NCI-H460 (cell line): ENCODE results near the gene UNC5B. TPM values are rescaled to one million over a fixed set of nuclear protein-coding genes. Genes with fewer than 3 reads are reported as not detected.

Experiments
- DNase-seq: peaks from one replicate; pipeline ENCODE4 v3.0.0-alpha.2; 2016; ENCODE audit warnings: low read depth; ENCODE audit errors: extremely low read depth
- total RNA-seq: library from RNA; depleted of rRNA; stranded (reverse); fragments of >200 nt; shearing (Covaris generic); gene quantifications from 2 replicates; pipeline ENCODE4 v1.2.3, GENCODE V29; 2014

UNC5B gene
- total RNA-seq, 1 experiment from 2014 or later = 50.9 TPM

DNA sequence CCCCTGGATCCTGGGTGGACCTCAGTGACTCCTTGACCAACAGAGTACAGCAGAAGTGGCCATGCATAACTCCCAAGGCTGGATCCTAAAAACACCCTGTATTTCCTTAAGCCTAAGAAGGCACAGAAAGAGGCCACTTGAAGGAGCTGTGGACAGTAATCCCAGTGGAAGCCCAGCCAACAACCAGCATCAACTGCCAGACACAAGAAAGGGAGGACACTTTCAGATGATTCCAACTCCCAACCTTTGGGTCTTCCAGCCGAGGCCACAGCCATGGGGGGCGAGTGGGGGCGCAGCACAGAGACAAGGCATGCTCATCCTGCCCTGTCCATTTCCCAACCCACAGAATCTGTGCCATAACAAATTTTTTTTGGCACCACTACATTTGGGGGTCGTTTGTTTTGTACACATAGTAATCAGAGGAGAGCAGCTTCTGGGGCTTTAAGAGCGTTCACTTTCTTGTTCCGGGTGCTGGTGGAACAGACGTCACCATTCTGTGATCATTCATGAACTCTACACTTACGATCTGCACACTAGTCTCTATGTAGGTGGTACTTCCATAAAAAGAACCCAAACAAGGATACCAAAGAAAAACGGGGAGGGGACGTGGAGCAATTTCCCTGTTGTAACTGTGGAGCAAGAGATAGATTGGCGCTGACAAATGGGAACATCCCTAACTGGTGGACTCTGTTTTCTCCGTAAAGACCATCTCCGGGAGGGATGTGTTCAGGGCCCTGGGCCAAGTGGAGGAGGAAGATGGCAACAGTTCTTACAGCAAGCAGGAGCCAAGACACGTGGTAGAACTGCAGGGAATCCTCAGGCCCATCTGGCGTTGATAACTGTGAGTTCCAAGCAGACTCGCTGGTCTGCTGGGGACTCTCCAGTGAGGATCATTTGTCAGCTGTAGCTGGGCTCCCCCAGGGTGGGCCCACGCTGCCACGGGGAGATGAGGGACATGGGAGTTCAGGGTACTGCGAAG is 100.7 kb downstream of the UNC5B start:
- no peak for DNase-seq

DNA sequence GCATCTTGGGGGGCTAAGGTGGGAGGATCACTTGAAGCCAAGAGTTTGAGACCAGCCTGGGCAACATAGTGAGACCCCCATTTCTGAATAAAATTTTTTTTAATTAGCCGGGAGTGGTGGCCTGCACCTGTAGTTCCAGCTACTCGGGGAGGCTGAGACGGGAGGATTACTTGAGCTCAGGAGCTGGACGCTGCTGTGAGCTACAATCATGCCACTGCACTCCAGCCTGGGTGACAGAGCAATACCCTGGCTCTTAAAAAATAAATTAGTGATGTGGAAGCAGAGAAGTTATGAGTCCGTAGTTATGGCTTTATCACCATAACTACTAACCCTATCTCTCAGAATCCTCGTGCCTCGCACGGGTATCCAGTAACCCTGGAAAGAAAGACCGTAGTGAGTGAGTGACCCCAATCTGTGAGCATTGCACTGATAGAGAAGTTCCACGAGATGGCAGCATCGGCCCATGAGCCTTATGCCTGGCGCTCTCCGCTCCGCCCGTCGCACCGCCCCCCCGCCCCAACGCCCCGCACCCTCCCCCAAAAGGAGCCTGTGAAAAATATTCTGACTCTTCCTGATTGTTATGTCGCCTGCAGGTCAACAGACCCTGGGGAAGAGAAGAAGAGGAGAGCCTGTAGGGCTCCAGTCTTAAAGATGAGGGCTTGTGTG is 101.8 kb downstream of the UNC5B start:
- peak; percentile 37 for DNase-seq

DNA sequence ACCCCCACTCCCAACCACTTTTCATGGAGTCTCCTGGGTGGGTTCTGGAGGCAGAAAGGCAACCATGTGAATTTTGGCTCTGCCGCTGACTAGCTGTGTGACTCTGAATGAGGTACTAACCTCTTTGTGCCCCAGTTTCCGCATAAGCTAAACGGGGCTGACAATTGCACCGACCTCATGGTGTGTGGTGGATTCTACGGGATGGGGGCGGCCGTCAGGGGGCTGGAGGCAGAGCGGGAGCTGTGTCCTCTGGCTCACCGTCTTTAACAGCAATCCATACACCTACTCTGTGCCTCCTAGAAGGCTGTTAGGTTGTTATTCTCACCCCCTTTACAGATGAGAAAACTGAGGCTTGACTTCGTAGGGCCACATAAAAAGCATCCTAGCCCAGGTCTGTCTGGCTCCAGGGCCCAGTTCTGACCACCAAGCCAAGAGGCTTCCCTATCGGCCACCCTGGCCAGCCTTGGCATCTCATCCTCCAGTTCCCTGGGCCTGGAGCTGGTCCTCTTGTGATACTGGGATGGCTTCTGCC is 102.4 kb downstream of the UNC5B start:
- no peak for DNase-seq

DNA sequence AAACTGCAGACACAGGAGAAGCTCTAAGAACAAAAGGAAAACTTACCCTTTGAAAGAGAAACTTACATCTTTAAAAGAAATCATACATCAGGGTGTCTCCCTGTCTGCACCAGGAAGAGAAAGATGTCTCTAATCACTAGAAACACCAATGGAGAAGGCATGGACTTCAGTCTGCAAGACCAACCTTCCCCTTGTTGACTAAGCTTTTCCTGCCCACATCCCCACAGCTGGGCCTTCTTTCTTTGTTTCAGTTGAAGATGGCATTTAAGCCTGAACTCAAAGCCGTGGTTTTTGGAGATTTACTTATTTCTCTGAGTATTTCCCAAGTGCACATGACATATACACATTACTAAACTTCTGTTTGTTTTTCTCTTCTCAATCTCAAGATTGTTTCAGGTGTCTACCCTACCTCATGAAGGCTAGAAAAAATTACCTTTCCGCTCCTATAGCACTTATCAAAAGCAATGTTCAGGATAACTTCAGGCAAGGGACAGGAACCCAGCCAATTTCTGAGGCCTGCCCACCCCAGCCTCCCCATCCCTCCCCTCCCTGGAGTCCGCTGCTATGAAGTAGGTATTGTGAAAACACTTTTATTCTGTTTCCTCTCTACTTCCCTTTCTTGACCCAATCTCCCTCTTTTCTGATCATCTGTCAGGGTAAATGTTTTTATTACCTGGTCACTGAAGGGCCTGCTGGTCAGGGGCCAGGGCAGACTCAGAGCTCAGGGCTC is 103.9 kb downstream of the UNC5B start:
- DNase-seq = no peak

DNA sequence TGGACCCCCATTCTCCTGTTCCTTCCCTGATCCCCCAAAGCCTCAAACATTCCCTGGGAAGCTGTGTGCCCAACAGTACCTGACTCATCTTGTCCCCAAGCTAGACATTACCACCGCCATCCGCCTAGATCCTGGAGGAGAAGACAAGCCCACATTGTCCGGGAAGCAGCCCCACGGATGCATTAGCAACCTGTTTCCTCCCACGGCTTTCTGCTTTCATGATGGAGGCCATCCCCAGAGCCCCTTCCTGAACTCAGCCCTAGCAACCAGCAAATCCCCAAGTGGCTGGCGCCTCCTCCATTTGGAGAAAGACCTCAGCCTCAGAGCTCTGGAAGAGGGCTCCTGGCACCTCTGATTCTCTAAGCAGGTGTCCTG is 104.4 kb downstream of the UNC5B start:
- no peak for DNase-seq

DNA sequence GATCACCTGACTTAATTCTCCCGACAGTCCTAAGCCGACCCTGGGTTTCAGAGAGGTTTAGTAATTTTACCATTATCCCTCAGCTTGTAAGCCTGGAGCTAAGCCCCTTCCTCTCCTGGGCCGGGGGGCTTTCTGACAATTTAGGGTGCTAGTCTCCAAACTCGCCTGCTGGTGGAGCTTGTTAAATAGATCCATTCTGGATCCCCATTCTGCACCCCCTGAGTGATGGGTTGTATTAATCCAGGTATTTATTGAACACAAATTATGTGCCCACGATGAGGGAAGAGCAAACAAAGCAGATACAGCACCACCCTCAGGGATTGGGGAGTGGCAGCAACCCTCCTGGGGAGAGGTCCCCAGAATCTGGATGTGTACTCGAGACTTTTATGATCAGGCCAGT is 105.4 kb downstream of the UNC5B start:
- no peak for DNase-seq

DNA sequence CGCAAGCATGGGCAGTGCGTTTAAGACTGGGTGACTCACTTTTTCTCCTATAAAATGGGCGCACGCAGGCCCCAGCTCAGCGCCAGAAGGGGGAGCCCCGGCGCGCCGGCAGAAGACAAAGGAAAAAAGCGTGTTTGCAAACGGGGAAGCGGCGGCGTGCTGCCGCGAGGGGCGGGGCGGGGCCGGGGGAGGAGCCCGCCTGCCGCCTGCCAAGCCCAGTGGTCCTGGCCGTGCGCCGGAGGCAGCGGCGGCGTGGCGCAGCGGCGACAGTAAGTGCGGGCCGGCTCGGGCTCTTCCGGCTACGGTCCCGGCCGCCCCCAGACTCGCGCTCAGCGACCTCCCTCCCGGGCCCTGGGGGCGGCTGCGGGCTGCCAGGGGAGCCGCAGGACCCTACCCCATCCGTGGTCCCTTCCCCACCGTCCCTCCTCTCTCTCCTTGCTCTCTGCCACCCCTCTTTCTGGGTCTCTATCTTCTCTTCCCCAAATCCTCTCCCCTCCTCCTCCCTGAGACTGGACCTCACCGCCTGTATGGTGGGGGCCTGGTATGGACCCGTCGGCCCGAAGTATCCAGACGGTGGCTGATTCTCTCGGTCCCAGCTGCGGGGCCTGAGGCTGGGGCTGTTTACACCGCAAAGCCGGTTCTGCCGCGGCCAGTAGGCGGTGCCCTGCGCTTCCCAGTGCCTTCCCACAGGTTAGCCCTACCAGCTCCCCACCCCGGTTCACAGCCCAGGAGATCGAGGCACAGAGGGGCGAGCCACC is 106.9 kb downstream of the UNC5B start, which contains the start of gene SLC29A3:
Gene SLC29A3, plus strand, starts transcription at position 218 of the 758 bp plus-strand sequence. Its CDS starts 51 bp downstream, at position 269.
- peak; percentile 81 for DNase-seq

DNA sequence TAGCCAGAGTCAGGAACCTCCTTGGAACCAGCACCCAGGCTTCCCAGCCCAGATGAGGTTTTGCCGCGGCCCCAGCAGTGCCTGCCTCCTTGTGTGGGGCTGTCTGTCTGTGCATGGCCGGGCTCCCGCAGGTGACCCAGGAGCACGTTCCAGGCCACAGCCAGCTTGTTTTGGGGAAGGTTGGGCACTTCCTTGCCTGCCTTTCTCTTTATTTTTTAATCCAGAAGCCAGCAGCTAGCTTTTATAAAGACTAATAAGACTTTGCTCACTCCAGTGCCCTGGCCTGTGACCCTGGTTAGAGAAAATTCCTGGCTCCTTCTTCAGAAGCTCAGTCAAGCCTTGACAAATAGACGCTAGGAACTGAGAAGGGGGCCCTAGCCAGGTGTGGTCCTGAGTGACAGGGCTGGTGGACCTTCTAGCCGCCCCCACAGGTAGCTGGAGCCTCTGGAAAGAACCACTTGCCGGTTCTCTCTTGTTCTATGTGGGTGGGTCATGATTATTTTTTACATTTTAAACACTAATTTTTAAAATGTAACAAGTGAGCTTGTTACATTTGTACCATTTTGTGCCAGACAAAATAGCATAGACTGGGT is 107.5 kb downstream of the UNC5B start:
- DNase-seq = no peak

DNA sequence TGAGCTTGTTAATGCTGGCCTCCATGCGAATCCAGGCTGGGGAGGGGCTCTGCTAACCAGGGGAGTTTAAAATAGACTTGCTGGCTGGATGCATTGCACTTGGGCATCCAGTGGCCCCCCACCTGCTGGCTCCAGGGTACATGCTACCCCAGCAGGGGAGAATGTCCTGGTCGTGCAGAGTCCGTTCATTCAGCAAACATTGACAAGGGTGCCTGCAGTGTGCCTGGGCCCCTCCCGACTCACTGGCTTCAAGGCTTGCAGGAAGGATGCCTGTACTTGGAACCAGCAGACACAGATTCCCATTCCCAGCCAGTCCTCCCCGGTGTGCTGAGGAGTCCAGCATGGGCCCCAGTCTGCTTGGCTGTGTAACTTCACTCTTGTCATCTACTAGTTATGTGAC is 108.2 kb downstream of the UNC5B start:
- DNase-seq = no peak

DNA sequence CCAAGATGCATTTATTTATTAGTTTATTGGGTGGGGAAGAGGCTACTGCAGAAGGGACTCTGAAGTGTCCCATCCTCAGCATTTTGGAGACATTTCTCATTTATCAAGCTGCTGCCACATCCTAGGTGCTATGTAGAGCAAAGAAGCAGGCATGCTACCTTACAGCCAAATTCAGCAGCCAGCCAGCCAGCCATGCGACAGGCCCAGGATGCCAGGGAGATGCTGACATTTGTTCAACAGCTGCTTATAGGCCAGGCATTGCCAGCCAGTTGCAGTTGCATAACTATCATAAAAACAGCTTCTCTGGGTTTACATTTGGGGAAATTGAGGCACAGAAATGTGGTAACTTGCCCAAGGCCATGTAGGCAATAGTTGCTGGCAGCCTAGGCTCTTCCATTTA is 109.0 kb downstream of the UNC5B start:
- DNase-seq = no peak

DNA sequence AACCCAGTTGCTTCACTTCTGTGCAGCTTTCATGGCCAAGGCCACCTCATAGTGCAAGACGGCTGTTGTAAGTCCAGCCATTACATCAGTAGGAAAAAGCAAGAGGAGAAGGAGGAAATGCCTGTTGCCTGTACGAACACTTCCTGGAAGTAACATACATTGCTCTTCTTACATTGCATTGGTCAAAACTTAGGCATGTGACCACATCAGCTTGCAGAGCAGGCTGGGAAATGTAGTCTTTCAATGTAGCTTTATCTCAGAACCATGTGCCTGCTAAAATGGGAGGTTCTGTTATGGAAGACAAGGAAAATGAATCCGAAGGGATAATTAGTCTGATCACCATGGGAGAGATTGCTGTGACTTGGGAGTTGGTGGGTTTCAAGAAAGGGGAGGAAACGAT is 111.0 kb downstream of the UNC5B start:
- DNase-seq = peak; percentile 18

DNA sequence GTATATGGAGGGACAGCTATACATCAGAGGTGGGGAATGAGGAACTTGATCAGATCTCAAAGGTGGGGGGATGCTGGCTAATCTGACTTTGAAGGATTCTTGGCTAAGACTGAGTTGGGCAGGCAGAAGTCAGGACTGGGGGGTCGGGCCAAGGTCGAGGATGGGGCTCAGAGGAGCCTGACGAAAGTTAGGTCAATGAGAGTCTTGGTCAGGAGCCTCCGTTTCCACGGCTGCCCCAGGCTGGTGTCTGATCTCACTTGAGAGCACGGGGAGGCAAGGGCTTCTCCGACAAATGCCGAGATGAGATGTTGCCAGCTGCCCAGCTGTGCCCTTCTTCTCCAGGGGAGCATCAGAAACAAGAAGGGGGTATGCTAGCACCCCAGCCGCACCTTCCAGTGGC is 112.4 kb downstream of the UNC5B start:
- no peak for DNase-seq

DNA sequence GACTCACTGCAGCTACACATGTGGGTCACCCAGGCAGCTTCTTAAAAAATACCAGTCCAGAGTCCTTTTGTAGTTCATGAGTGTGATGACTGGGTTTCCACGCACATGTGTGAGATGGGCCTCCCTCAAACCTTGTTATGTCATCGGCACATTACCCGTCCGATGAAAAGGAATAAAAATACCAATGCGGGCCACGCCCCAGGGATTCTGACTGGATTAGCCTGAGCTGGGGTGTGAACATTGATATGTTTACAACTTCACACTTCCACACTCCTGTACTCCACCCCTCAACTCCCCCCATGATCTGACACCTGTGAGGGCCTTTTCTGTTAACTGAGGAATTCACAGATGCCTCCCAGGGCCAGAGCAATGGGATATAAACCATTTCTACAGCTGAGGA is 112.9 kb downstream of the UNC5B start:
- DNase-seq = no peak

DNA sequence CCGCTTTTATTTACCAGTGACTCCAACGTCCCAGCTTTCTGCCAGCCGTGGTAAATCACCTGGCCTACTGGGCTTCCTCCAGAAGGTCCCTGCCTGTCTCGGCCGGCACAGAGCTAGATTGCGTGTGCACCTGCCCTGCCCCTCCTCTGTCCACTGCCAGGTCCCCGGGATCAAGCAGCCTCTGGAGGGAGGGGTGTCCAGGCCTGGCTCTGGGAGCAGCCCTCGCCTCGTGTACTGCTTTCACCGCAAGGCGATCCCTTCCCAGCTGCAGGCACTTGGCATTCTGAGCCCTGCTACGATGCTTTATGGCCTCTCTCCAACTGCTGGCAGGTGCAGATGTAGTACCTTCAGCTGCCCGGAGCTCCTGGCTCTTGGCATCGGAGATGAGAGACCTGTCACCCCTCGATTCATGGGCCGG is 114.1 kb downstream of the UNC5B start:
- no peak for DNase-seq

DNA sequence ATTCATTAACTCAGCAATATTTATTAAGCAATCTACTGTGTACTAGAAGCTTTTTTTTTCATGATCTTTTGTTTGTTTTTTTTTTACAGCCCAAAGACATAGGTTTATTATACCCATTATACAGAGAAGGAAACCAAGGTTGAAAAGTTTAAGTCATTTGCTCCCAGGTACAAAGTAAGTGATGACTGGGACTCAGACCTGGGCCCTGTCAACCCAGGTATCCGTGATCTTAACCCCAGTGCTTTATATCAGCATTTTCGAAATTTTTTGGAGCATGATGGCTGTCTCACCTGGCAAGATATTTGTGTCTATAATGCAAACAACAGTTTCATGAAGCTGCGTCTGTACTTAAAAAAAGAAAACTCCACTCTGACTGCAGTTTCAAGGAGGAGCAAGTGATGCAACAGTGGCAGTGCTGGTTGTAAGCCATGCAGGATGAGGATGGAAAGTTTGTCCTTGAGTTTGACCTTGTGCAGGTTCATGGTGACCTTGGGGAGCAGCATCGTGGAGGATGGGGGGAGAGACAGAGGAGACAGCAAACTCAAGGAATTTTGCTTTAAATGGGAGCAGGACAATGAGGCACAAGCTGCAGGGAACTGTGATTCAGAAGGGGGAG is 118.5 kb downstream of the UNC5B start:
- no peak for DNase-seq

DNA sequence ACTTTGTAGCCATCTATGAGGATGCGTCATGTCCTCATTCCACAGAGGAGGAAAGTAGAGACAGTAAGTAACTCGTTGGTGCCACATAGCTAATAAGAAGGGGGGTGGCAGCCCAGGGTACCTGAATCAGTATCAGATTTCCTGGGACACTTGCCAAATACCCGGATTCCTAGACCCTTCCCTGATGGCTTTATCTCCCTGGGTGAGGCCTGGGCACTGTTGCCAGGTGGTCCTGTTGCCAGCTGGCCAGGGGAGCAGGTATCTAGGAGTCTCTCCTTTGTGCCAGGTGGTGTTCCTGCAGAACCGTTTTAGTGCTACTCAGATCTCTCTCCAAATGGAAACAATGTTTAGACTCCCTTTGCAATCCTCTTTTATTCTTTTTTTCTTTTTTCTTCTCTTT is 119.4 kb downstream of the UNC5B start:
- DNase-seq = no peak

DNA sequence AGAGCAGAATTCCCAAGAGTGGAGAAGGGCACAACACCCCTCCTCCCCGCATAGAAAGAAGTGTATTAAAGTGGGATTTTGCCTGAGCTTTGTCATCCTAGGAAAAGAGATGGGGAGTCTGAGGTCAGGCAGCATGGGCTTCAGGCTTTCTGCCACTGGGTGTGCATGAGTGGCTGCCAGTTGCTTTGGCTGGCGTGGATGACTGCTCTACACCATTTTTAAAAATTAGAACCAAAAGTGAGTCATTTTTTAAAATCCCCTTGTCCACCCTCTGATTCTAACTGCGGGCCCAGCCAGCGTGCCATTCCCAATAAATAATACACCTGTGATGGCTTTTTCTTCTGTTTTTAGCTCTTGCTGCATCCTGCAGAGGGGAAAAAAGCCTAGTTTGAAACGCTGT is 120.1 kb downstream of the UNC5B start:
- DNase-seq = no peak

DNA sequence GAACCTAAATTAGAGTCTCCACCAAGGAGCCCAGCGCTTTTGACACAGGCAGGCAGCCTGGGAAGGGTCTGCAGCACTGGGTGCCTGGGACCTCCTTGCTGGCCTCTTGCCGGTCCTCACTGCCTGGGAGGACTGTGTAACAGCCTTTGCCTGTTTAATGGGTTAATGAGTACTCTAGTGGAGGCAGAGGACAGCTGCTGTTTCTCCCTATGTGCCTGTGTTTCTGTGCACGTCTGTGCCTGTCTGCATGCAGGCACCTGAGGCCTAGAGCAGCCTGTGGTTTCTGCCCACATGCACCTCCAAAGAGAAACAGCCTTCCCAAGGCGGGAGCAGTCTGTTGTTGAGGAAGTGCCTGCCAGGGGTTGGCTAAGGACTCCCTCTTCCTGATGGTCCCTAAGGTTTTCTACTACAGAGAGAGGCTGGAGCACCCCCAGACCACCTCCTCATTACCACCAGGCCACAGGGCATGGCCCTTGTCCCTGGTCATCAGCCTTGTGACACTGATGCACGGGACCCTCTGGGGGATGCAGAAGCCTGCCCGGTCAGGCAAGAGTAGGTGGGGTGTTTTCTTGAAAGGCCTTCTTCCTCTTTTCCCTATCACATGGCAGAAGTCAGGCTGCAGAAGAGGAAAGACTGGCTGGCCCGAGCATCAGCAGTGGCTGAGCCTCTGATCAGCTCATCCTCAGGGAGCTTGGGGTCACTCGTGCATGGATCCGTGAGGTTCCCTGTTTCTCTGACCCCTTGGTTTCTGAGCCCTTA is 120.9 kb downstream of the UNC5B start:
- no peak for DNase-seq
